ENCODE results near the gene TREML2. TPM values are rescaled to one million over a fixed set of nuclear protein-coding genes. Genes with fewer than 3 reads are reported as not detected.

The TREML2 gene
- total and polyA plus RNA-seq, 2 of the 13 experiments (the other 11 are each of a cell fraction or from before 2014, with no cell fraction given) = not detected

- Histone ChIP-seq H3K9ac (ENCODE audit: insufficient read depth, low read depth, low read length) (no peak overlapping the region), H3K4me2 (ENCODE audit: low read depth, low read length) (no peak overlapping the region), H3K4me3 (replicated peaks in 1 of 3; ENCODE audit: insufficient read depth in 1 of 3, low read depth in 2 of 3, low read length in 3 of 3) (no peak overlapping the region), H3K27me3 (ENCODE audit: control insufficient read depth in 1 of 2, insufficient read depth in 2 of 2, low read length in 2 of 2) (peaks cover 0 to 22% of the 10 kb centered on the region in 2 experiments; a peak in 2 of 5 replicates), H3K79me2 (ENCODE audit: insufficient read depth, low read length) (no peaks in the 10 kb centered on the region), H3K4me1 (ENCODE audit: insufficient read depth, low read length) (no peaks in the 10 kb centered on the region), H3K27ac (ENCODE audit: extremely low read length, insufficient read depth, low read length) (no peak overlapping the region), H3K36me3 (replicated peaks in 1 of 2; ENCODE audit: control insufficient read depth in 1 of 2, insufficient read depth in 2 of 2, low read length in 2 of 2) (no peaks in the 10 kb centered on the region), H4K20me1 (ENCODE audit: insufficient read depth, low read length) (no peaks in the 10 kb centered on the region), H2AFZ (ENCODE audit: low read length) (no peak overlapping the region), H3K9me3 (ENCODE audit: low read length) (no peaks in the 10 kb centered on the region)
- no peak for TF ChIP-seq ZNF569 (CRISPR knock-in tag; IDR thresholded peaks at IDR 0.05; ENCODE audit: borderline replicate concordance)
- TF ChIP-seq MEIS1 (CRISPR knock-in tag; IDR thresholded peaks at IDR 0.05; ENCODE audit: borderline replicate concordance) = no peak
- TF ChIP-seq, protein P1, sequence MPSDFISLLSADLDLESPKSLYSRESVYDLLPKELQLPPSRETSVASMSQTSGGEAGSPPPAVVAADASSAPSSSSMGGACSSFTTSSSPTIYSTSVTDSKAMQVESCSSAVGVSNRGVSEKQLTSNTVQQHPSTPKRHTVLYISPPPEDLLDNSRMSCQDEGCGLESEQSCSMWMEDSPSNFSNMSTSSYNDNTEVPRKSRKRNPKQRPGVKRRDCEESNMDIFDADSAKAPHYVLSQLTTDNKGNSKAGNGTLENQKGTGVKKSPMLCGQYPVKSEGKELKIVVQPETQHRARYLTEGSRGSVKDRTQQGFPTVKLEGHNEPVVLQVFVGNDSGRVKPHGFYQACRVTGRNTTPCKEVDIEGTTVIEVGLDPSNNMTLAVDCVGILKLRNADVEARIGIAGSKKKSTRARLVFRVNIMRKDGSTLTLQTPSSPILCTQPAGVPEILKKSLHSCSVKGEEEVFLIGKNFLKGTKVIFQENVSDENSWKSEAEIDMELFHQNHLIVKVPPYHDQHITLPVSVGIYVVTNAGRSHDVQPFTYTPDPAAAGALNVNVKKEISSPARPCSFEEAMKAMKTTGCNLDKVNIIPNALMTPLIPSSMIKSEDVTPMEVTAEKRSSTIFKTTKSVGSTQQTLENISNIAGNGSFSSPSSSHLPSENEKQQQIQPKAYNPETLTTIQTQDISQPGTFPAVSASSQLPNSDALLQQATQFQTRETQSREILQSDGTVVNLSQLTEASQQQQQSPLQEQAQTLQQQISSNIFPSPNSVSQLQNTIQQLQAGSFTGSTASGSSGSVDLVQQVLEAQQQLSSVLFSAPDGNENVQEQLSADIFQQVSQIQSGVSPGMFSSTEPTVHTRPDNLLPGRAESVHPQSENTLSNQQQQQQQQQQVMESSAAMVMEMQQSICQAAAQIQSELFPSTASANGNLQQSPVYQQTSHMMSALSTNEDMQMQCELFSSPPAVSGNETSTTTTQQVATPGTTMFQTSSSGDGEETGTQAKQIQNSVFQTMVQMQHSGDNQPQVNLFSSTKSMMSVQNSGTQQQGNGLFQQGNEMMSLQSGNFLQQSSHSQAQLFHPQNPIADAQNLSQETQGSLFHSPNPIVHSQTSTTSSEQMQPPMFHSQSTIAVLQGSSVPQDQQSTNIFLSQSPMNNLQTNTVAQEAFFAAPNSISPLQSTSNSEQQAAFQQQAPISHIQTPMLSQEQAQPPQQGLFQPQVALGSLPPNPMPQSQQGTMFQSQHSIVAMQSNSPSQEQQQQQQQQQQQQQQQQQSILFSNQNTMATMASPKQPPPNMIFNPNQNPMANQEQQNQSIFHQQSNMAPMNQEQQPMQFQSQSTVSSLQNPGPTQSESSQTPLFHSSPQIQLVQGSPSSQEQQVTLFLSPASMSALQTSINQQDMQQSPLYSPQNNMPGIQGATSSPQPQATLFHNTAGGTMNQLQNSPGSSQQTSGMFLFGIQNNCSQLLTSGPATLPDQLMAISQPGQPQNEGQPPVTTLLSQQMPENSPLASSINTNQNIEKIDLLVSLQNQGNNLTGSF (CRISPR knock-in tag; IDR thresholded peaks at IDR 0.05) = no peak
- TF ChIP-seq, protein P2, sequence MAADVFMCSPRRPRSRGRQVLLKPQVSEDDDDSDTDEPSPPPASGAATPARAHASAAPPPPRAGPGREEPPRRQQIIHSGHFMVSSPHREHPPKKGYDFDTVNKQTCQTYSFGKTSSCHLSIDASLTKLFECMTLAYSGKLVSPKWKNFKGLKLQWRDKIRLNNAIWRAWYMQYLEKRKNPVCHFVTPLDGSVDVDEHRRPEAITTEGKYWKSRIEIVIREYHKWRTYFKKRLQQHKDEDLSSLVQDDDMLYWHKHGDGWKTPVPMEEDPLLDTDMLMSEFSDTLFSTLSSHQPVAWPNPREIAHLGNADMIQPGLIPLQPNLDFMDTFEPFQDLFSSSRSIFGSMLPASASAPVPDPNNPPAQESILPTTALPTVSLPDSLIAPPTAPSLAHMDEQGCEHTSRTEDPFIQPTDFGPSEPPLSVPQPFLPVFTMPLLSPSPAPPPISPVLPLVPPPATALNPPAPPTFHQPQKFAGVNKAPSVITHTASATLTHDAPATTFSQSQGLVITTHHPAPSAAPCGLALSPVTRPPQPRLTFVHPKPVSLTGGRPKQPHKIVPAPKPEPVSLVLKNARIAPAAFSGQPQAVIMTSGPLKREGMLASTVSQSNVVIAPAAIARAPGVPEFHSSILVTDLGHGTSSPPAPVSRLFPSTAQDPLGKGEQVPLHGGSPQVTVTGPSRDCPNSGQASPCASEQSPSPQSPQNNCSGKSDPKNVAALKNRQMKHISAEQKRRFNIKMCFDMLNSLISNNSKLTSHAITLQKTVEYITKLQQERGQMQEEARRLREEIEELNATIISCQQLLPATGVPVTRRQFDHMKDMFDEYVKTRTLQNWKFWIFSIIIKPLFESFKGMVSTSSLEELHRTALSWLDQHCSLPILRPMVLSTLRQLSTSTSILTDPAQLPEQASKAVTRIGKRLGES (CRISPR knock-in tag; IDR thresholded peaks at IDR 0.05; ENCODE audit: borderline replicate concordance) = no peak
- no peak for TF ChIP-seq ZBTB7A (CRISPR knock-in tag; IDR thresholded peaks at IDR 0.05)
- no peak for TF ChIP-seq ZNF180 (CRISPR knock-in tag; IDR thresholded peaks at IDR 0.05; ENCODE audit: borderline replicate concordance, low read depth)
- no peak for TF ChIP-seq ZNF430 (CRISPR knock-in tag; IDR thresholded peaks at IDR 0.05)
- TF ChIP-seq GMEB1 (CRISPR knock-in tag; IDR thresholded peaks at IDR 0.05; ENCODE audit: borderline replicate concordance) = no peak
- BruUV-seq (replicated peaks) = no TSS peak
- in situ Hi-C loops (cut with HindIII; ENCODE audit: extremely low pct_ligation_motif_present, low pct_unique_long_range_greater_than_20kb) (no loop called here), intact Hi-C loops (cut with micrococcal nuclease; ENCODE audit: unreplicated experiment) (no loop called here)
- FAIRE-seq (no peak), ATAC-seq (no peak), DNase-seq (ENCODE audit: low spot score) (no peak)
- ChIA-PET CTCF (ENCODE audit: low intra/inter-chr PET ratio, low total read pairs) (no interaction called here), POLR2A (no interaction called here)
- 14% methylated on average over 3 of the region's 3 CpGs for WGBS (ENCODE audit: low lambda C conversion rate)
Measured at GRCh38 chr6:41226752-41227151, 25.8 kb upstream of the TREML2 start.
